Trophoblast cell (in vitro differentiated cells and primary cell): ENCODE data around the gene ARHGAP45.

Source experiments
- DNase-seq, 2 donors: peaks; one replicate each; pipeline ENCODE4 v3.0.0-alpha.2; 2016
- H2AFZ ChIP-seq: 2 replicates; pipeline ENCODE4 v1.6.1; 2013; ENCODE audit warnings: low read length, moderate library complexity, mild to moderate bottlenecking; ENCODE audit not compliant: insufficient read depth, poor library complexity
- H2AK5ac ChIP-seq: 2 replicates; pipeline ENCODE4 v1.6.1; 2013; ENCODE audit warnings: mild to moderate bottlenecking, low read length
- H2BK120ac ChIP-seq: 2 replicates; pipeline ENCODE4 v1.6.1; 2013; ENCODE audit warnings: low read length, mild to moderate bottlenecking, moderate library complexity; ENCODE audit not compliant: insufficient read depth, poor library complexity
- H2BK12ac ChIP-seq: 2 replicates; pipeline ENCODE4 v1.6.1; 2013; ENCODE audit warnings: mild to moderate bottlenecking, low read length, moderate library complexity
- H2BK5ac ChIP-seq: 2 replicates; pipeline ENCODE4 v1.6.1; 2013; ENCODE audit warnings: low read length, low read depth, moderate library complexity, mild to moderate bottlenecking; ENCODE audit not compliant: poor library complexity
- H3K14ac ChIP-seq: 2 replicates; pipeline ENCODE4 v1.6.1; 2013; ENCODE audit warnings: mild to moderate bottlenecking, low read length
- H3K18ac ChIP-seq: 2 replicates; pipeline ENCODE4 v1.6.1; 2013; ENCODE audit warnings: mild to moderate bottlenecking, low read length
- H3K23ac ChIP-seq: 2 replicates; pipeline ENCODE4 v1.6.1; 2013; ENCODE audit warnings: low read length
- H3K27ac ChIP-seq: 2 replicates; pipeline ENCODE4 v1.5.1; 2013; ENCODE audit warnings: low read depth, mild to moderate bottlenecking, inconsistent platforms, low read length, moderate library complexity
- H3K27me3 ChIP-seq: 2 replicates; pipeline ENCODE4 v1.6.1; 2013; ENCODE audit warnings: inconsistent platforms, mild to moderate bottlenecking, low read length, moderate library complexity; ENCODE audit not compliant: insufficient read depth
- H3K36me3 ChIP-seq, 2 experiments: 1 replicate in 1 of 2; 2 replicates in 1 of 2; pipeline ENCODE4 v1.6.1; 2013; ENCODE audit warnings: low read length in 2 of 2, mild to moderate bottlenecking in 2 of 2, moderate library complexity in 1 of 2; ENCODE audit not compliant: insufficient read depth in 2 of 2, control insufficient read depth in 1 of 2
- H3K4ac ChIP-seq: 2 replicates; pipeline ENCODE4 v1.6.1; 2013; ENCODE audit warnings: low read depth, mild to moderate bottlenecking, low read length, moderate library complexity
- H3K4me1 ChIP-seq, 2 experiments: 1 replicate in 1 of 2; 2 replicates in 1 of 2; pipeline ENCODE4 v1.6.1; 2013; ENCODE audit warnings: low read length in 2 of 2, mild to moderate bottlenecking in 2 of 2, moderate library complexity in 1 of 2; ENCODE audit not compliant: insufficient read depth in 2 of 2, control insufficient read depth in 1 of 2
- H3K4me2 ChIP-seq: 2 replicates; pipeline ENCODE4 v1.6.1; 2013; ENCODE audit warnings: inconsistent platforms, mild to moderate bottlenecking, low read length, moderate library complexity
- H3K4me3 ChIP-seq: 2 replicates; pipeline ENCODE4 v1.5.1; 2013; ENCODE audit warnings: mild to moderate bottlenecking, low read depth, low read length, inconsistent platforms
- H3K79me1 ChIP-seq: one replicate; pipeline ENCODE4 v1.6.1; 2013; ENCODE audit warnings: low read length
- H3K79me2 ChIP-seq: 2 replicates; pipeline ENCODE4 v1.6.1; 2013; ENCODE audit warnings: low read length, mild to moderate bottlenecking; ENCODE audit not compliant: control insufficient read depth, insufficient read depth, poor library complexity
- H3K9ac ChIP-seq: 2 replicates; pipeline ENCODE4 v1.6.1; 2013; ENCODE audit warnings: mild to moderate bottlenecking, low read length
- H3K9me3 ChIP-seq: 2 replicates; pipeline ENCODE4 v1.6.1; 2013; ENCODE audit warnings: low read depth, mild to moderate bottlenecking, control low read depth, inconsistent platforms, low read length; ENCODE audit not compliant: insufficient read depth
- H4K12ac ChIP-seq: 2 replicates; pipeline ENCODE4 v1.6.1; 2013; ENCODE audit warnings: low read depth, mild to moderate bottlenecking, low read length, moderate library complexity
- H4K8ac ChIP-seq: 2 replicates; pipeline ENCODE4 v1.6.1; 2013; ENCODE audit warnings: low read depth, mild to moderate bottlenecking, low read length, moderate library complexity
- H4K91ac ChIP-seq: one replicate; pipeline ENCODE4 v1.6.1; 2013; ENCODE audit warnings: low read depth, mild to moderate bottlenecking, low read length, moderate library complexity
- WGBS: extraction: QIAGEN DNeasy Blood & Tissue Kit; methylation state at CpG from one replicate; pipeline ENCODE4 v1.1.7; 2013; ENCODE audit warnings: missing lambda C conversion rate; ENCODE audit not compliant: insufficient read length, insufficient coverage; ENCODE audit errors: extremely low coverage; 5-methylcytosine and 5-hydroxymethylcytosine counted together

The ARHGAP45 gene

GRCh38 chr19:1046836-1047695 is 19.9 kb upstream of the ARHGAP45 start:
- Histone ChIP-seq H3K18ac (no peak overlapping the region), H3K14ac (no peak overlapping the region), H3K27me3 (no peaks in the 10 kb centered on the region), H4K91ac (no peak overlapping the region), H4K12ac (no peak overlapping the region), H2BK120ac (no peak overlapping the region), H2AFZ (no peak overlapping the region), H3K79me1 (no peaks in the 10 kb centered on the region), H2AK5ac (no peak overlapping the region), H3K9me3 (peaks cover 9% of the 10 kb centered on the region), H3K36me3 (peaks cover 27 to 28% of the 10 kb centered on the region in 2 experiments), H2BK12ac (no peak overlapping the region), H3K4me3 (no peak overlapping the region), H3K9ac (no peak overlapping the region), H4K8ac (no peak overlapping the region), H3K4me2 (no peak overlapping the region), H2BK5ac (no peak overlapping the region), H3K23ac (no peak overlapping the region), H3K79me2 (no peaks in the 10 kb centered on the region), H3K4ac (no peak overlapping the region), H3K4me1 (no peaks in the 10 kb centered on the region), H3K27ac (no peak overlapping the region)
- WGBS, result no CpG with 5 or more reads among the region's 77 CpGs
- DNase-seq, result no peak

DNA sequence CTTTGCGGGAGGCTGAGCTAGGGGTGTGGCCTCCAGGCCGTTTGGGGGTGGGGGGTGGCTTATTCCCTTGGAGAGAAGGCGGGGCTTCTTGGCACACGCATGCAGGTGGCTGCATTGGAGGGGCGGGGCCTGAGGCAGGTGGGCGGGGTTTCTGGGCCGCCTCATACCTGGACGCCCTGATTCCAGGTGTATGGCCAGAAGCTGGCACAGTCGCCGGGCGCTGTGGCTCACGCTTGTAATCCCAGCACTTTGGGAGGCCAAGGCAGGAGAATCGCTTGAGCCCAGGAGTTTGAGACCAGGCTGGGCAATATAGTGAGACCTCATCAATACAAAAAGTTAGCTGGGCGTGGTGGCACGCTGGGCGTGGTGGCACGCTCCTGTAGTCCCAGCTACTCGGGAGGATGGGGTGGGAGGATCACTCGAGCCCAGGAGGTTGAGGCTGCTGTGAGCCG is 19.2 kb upstream of the ARHGAP45 start:
- no peak overlapping the region for H4K12ac ChIP-seq
- peaks cover 21 to 23% of the 10 kb centered on the region in 2 experiments for H3K36me3 ChIP-seq
- no peak overlapping the region for H3K23ac ChIP-seq
- no peak overlapping the region for H2AFZ ChIP-seq
- no peak overlapping the region for H2AK5ac ChIP-seq
- H2BK5ac ChIP-seq, result no peak overlapping the region
- no peak overlapping the region for H3K9ac ChIP-seq
- H3K4ac ChIP-seq, result no peak overlapping the region
- peaks cover 9% of the 10 kb centered on the region for H3K9me3 ChIP-seq
- no peaks in the 10 kb centered on the region for H3K27me3 ChIP-seq
- H2BK120ac ChIP-seq, result no peak overlapping the region
- DNase-seq, result no peak
- no peaks in the 10 kb centered on the region for H3K79me1 ChIP-seq
- no peak overlapping the region for H3K18ac ChIP-seq
- no peaks in the 10 kb centered on the region for H3K4me1 ChIP-seq
- H3K14ac ChIP-seq, result no peak overlapping the region
- H3K4me3 ChIP-seq, result no peak overlapping the region
- no CpG with 5 or more reads among the region's 20 CpGs for WGBS
- H3K4me2 ChIP-seq, result no peak overlapping the region
- H3K79me2 ChIP-seq, result no peaks in the 10 kb centered on the region
- no peak overlapping the region for H4K8ac ChIP-seq
- no peak overlapping the region for H3K27ac ChIP-seq
- no peak overlapping the region for H2BK12ac ChIP-seq
- H4K91ac ChIP-seq, result no peak overlapping the region

GRCh38 chr19:1049106-1049505 is 17.9 kb upstream of the ARHGAP45 start:
- H2BK120ac ChIP-seq, result no peak overlapping the region
- H3K4me2 ChIP-seq, result no peak overlapping the region
- H3K79me1 ChIP-seq, result no peaks in the 10 kb centered on the region
- H3K9ac ChIP-seq, result no peak overlapping the region
- H2AK5ac ChIP-seq, result no peak overlapping the region
- no peak overlapping the region for H2BK5ac ChIP-seq
- no peak overlapping the region for H4K8ac ChIP-seq
- no peak overlapping the region for H3K23ac ChIP-seq
- no peak overlapping the region for H2AFZ ChIP-seq
- H4K12ac ChIP-seq, result no peak overlapping the region
- H3K36me3 ChIP-seq, result peaks cover 20 to 32% of the 10 kb centered on the region in 2 experiments
- H3K18ac ChIP-seq, result no peak overlapping the region
- H3K4me1 ChIP-seq, result no peaks in the 10 kb centered on the region
- no peak overlapping the region for H3K14ac ChIP-seq
- no peaks in the 10 kb centered on the region for H3K79me2 ChIP-seq
- no peak overlapping the region for H2BK12ac ChIP-seq
- H3K27me3 ChIP-seq, result no peaks in the 10 kb centered on the region
- H3K27ac ChIP-seq, result no peak overlapping the region
- no peak overlapping the region for H4K91ac ChIP-seq
- WGBS, result no CpG with 5 or more reads among the region's 17 CpGs
- no peak for DNase-seq
- no peak overlapping the region for H3K4ac ChIP-seq
- H3K4me3 ChIP-seq, result no peak overlapping the region
- H3K9me3 ChIP-seq, result peaks cover 9% of the 10 kb centered on the region

DNA sequence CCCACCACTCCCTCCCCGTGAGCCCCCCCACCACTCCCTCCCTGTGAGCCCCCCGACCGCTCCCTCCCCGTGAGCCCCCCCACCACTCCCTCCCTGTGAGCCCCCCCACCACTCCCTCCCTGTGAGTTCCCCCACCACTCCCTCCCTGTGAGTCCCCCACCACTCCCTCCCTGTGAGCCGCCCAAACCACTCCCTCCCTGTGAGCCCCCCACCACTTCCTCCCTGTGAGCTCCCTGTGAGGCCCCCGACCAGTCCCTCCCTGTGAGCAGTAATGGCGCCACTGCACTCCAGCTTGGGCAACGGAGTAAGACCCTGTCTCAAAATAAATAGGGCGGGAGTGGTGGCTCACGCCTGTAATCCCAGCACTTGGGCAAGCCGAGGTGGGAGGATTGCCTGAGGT is 17.2 kb upstream of the ARHGAP45 start:
- no peak overlapping the region for H3K4me2 ChIP-seq

More for the DNA sequence above, 17.2 kb upstream of the ARHGAP45 start:
- Histone ChIP-seq H3K9ac (no peak overlapping the region), H3K4me3 (no peak overlapping the region), H3K36me3 (peaks cover 22 to 32% of the 10 kb centered on the region in 2 experiments), H2BK120ac (no peak overlapping the region), H3K79me1 (no peaks in the 10 kb centered on the region), H3K14ac (no peak overlapping the region), H3K79me2 (no peaks in the 10 kb centered on the region), H3K4me1 (no peaks in the 10 kb centered on the region), H3K4ac (no peak overlapping the region), H3K18ac (no peak overlapping the region), H3K27me3 (no peaks in the 10 kb centered on the region), H2AK5ac (no peak overlapping the region), H4K8ac (no peak overlapping the region), H3K23ac (no peak overlapping the region), H3K27ac (no peak overlapping the region), H2BK5ac (no peak overlapping the region), H3K9me3 (peaks cover 9% of the 10 kb centered on the region), H4K91ac (no peak overlapping the region), H2BK12ac (no peak overlapping the region), H4K12ac (no peak overlapping the region), H2AFZ (no peak overlapping the region)
- WGBS, result no CpG with 5 or more reads among the region's 11 CpGs
- DNase-seq, result no peak
